PC-3 (cell line): ENCODE measurements around the gene SH3RF1. TPM values are rescaled to one million over a fixed set of nuclear protein-coding genes. Genes with fewer than 3 reads are reported as not detected.
A peak's percentile ranks its signal among the peaks of the same experiment; 100 is the strongest.

ENCODE experiments used
- ATAC-seq: fragments of 200-7000 bp; cut with Tn5 transposase; 2 replicates; pipeline ENCODE4 v1.9.1; 2020; ENCODE audit warnings: mild to moderate bottlenecking, moderate library complexity
- BruUV-seq: library from RNA; stranded (reverse); fragments of 400-500 nt; replicated peaks from 2 replicates; lab custom pipeline; 2021; lab: Mats Ljungman, UMichigan
- CTCF ChIA-PET: fragments of 300-600 bp; sonication (Branson Sonifier 250); formaldehyde crosslinking; loops from one replicate; lab custom pipeline; 2022; ENCODE audit warnings: antibody characterized with exemption; lab: Charles Lee
- POLR2A ChIA-PET: fragments of 300-600 bp; sonication (Branson Sonifier 250); formaldehyde crosslinking; loops from one replicate; lab custom pipeline; 2022; ENCODE audit warnings: antibody characterized with exemption; ENCODE audit not compliant: unreplicated experiment; lab: Charles Lee
- DNase-seq: peaks from one replicate; pipeline ENCODE4 v3.0.0-alpha.2; 2015
- H2AFZ ChIP-seq: fragments of 300-600 bp; sonication (generic); 2 replicates; pipeline ENCODE4 v1.6.0; 2016; ENCODE audit warnings: antibody characterized with exemption, low read length
- H3F3A ChIP-seq: fragments of 300-600 bp; sonication (generic); one replicate; pipeline ENCODE4 v1.6.0; 2017; ENCODE audit warnings: antibody characterized with exemption, low read length, control low read depth, mild to moderate bottlenecking; ENCODE audit not compliant: unreplicated experiment
- H3K27ac ChIP-seq: fragments of 300-600 bp; sonication (generic); 2 replicates; pipeline ENCODE4 v1.5.1; 2016; ENCODE audit warnings: mild to moderate bottlenecking, low read length
- H3K27me3 ChIP-seq: fragments of 300-600 bp; sonication (generic); 2 replicates; pipeline ENCODE4 v1.6.1; 2016; ENCODE audit warnings: low read length, mixed read lengths
- H3K36me3 ChIP-seq: fragments of 300-600 bp; sonication (generic); 2 replicates; pipeline ENCODE4 v1.6.1; 2016; ENCODE audit warnings: low read depth, mixed run types, low read length, mixed read lengths
- H3K4me1 ChIP-seq: fragments of 300-600 bp; sonication (generic); 2 replicates; pipeline ENCODE4 v1.5.1; 2016; ENCODE audit warnings: low read length; ENCODE audit not compliant: insufficient read depth
- H3K4me2 ChIP-seq: fragments of 300-600 bp; sonication (generic); 2 replicates; pipeline ENCODE4 v1.6.0; 2016; ENCODE audit warnings: low read length
- H3K4me3 ChIP-seq: fragments of 300-600 bp; sonication (generic); 2 replicates; pipeline ENCODE4 v1.5.1; 2016; ENCODE audit warnings: mild to moderate bottlenecking, low read length, mixed read lengths
- H3K79me2 ChIP-seq: fragments of 300-600 bp; sonication (generic); 2 replicates; pipeline ENCODE4 v1.6.1; 2017; ENCODE audit warnings: low read length, mixed read lengths
- H3K9ac ChIP-seq: fragments of 300-600 bp; sonication (generic); 2 replicates; pipeline ENCODE4 v1.6.0; 2016; ENCODE audit warnings: mild to moderate bottlenecking, low read length
- H3K9me2 ChIP-seq: fragments of 300-600 bp; sonication (generic); replicated peaks from 2 replicates; pipeline ENCODE4 v1.6.1; 2016; ENCODE audit warnings: mixed run types, low read length, mixed read lengths
- H3K9me3 ChIP-seq: fragments of 300-600 bp; sonication (generic); 2 replicates; pipeline ENCODE4 v1.6.1; 2016; ENCODE audit warnings: low read length, mixed read lengths
- H4K20me1 ChIP-seq: fragments of 300-600 bp; sonication (generic); 2 replicates; pipeline ENCODE4 v1.6.1; 2016; ENCODE audit warnings: low read length, mixed read lengths
- CTCF ChIP-seq: fragments of 300-600 bp; sonication (generic); conservative IDR thresholded peaks from 2 replicates; pipeline ENCODE4 v1.5.1; 2017; ENCODE audit warnings: antibody characterized with exemption, low read depth, mild to moderate bottlenecking, low read length
- EZH2 ChIP-seq: fragments of 300-600 bp; sonication (generic); IDR thresholded peaks from one replicate; pipeline ENCODE4 v1.6.1; 2017; ENCODE audit warnings: antibody characterized with exemption, mild to moderate bottlenecking, low read length; ENCODE audit not compliant: unreplicated experiment
- EZH2phosphoT487 ChIP-seq: fragments of 300-600 bp; sonication (generic); IDR thresholded peaks from 2 replicates; pipeline ENCODE4 v1.6.1; 2018; ENCODE audit warnings: mild to moderate bottlenecking, antibody characterized with exemption, low read length, borderline replicate concordance
- intact Hi-C: fragments of 100-400 bp; cut with micrococcal nuclease; formaldehyde crosslinking; loops from 2 replicates; pipeline ENCODE4 v1.9.0; 2023
- total RNA-seq: library from RNA; depleted of rRNA; stranded (reverse); fragments of >200 nt; gene quantifications from 2 replicates; pipeline ENCODE4 v1.2.3, GENCODE V29; 2014

SH3RF1 gene
- total RNA-seq, 1 experiment from 2014 or later: 21.0 TPM

GRCh38 chr4:169062897-169063244 is 207.9 kb downstream of the SH3RF1 start:
- Histone ChIP-seq H2AFZ (0 out of 2 replicates have a peak overlapping the region, but pooled peaks have one; percentile 49), H3K36me3 (no peaks in the 10 kb centered on the region), H4K20me1 (no peaks in the 10 kb centered on the region), H3F3A (no peaks in the 10 kb centered on the region), H3K27ac (no peak overlapping the region), H3K4me3 (no peak overlapping the region), H3K4me1 (peaks cover 11% of the 10 kb centered on the region), H3K4me2 (peak overlapping the region; percentile 62; the same call in 1 of the 2 replicates), H3K9me2 (no peaks in the 10 kb centered on the region), H3K9me3 (no peaks in the 10 kb centered on the region), H3K79me2 (no peaks in the 10 kb centered on the region), H3K9ac (no peak overlapping the region), H3K27me3 (no peaks in the 10 kb centered on the region)
- ChIA-PET POLR2A (interaction anchor here (0.5 kb wide), 1 partner anchor 29 kb away, joined by 3 read pairs; no protein-coding TSS in a partner anchor), CTCF (no interaction called here)
- TF ChIP-seq EZH2phosphoT487: no peak
- TF ChIP-seq CTCF: no peak
- no peak for TF ChIP-seq EZH2
- ATAC-seq (peak; percentile 29; the same call in 1 of the 2 replicates), DNase-seq (no peak)
- intact Hi-C loops: no loop called here
- no TSS peak for BruUV-seq

GRCh38 chr4:169061386-169061785 is 209.4 kb downstream of the SH3RF1 start:
- BruUV-seq: no TSS peak
- no peaks in the 10 kb centered on the region for H3K79me2 ChIP-seq
- no peaks in the 10 kb centered on the region for H3K36me3 ChIP-seq
- H3K9me2 ChIP-seq: no peaks in the 10 kb centered on the region
- H3K4me1 ChIP-seq: peaks cover 11% of the 10 kb centered on the region
- ChIA-PET POLR2A (no interaction called here), CTCF (no interaction called here)
- intact Hi-C loops: no loop called here
- no peak overlapping the region for H2AFZ ChIP-seq
- no peaks in the 10 kb centered on the region for H3K9me3 ChIP-seq
- TF ChIP-seq EZH2: no peak
- no peak for TF ChIP-seq EZH2phosphoT487
- TF ChIP-seq CTCF: no peak
- H3K9ac ChIP-seq: no peak overlapping the region
- no peaks in the 10 kb centered on the region for H4K20me1 ChIP-seq
- no peaks in the 10 kb centered on the region for H3K27me3 ChIP-seq
- H3K27ac ChIP-seq: no peak overlapping the region
- ATAC-seq (no peak), DNase-seq (no peak)
- no peak overlapping the region for H3K4me2 ChIP-seq
- no peak overlapping the region for H3K4me3 ChIP-seq
- H3F3A ChIP-seq: no peaks in the 10 kb centered on the region

GRCh38 chr4:169060391-169061091 is 210.2 kb downstream of the SH3RF1 start:
- H3K27ac ChIP-seq: no peak overlapping the region
- no peaks in the 10 kb centered on the region for H3K9me3 ChIP-seq
- H3K4me1 ChIP-seq: peaks cover 11% of the 10 kb centered on the region
- H3K36me3 ChIP-seq: no peaks in the 10 kb centered on the region
- ChIA-PET POLR2A (no interaction called here), CTCF (no interaction called here)
- H3K9me2 ChIP-seq: no peaks in the 10 kb centered on the region
- no peak overlapping the region for H2AFZ ChIP-seq
- no peaks in the 10 kb centered on the region for H3F3A ChIP-seq
- TF ChIP-seq CTCF: no peak
- no peak for TF ChIP-seq EZH2
- no peak for TF ChIP-seq EZH2phosphoT487
- no peak overlapping the region for H3K4me2 ChIP-seq
- no peak overlapping the region for H3K9ac ChIP-seq
- DNase-seq (no peak), ATAC-seq (no peak)
- H3K27me3 ChIP-seq: no peaks in the 10 kb centered on the region
- H4K20me1 ChIP-seq: no peaks in the 10 kb centered on the region
- no peaks in the 10 kb centered on the region for H3K79me2 ChIP-seq
- intact Hi-C loops: no loop called here
- no TSS peak for BruUV-seq
- no peak overlapping the region for H3K4me3 ChIP-seq
